GM23338 (cell line): ENCODE results near the gene B3GALNT2. TPM values are rescaled to one million over a fixed set of nuclear protein-coding genes. Genes with fewer than 3 reads are reported as not detected.

ENCODE experiments used
- ATAC-seq: fragments of 200-7000 bp; cut with Tn5 transposase; 3 replicates; pipeline ENCODE4 v1.9.1; 2020
- DNase-seq: peaks from one replicate; pipeline ENCODE4 v3.0.0-alpha.2; 2015; ENCODE audit warnings: low spot score
- H2AFZ ChIP-seq: fragments of 200-600 bp; sonication (generic); 2 replicates; pipeline ENCODE4 v1.8.0; 2016; ENCODE audit warnings: antibody characterized with exemption, mild to moderate bottlenecking, moderate library complexity
- H3F3A ChIP-seq: fragments of 200-600 bp; sonication (generic); replicated peaks from 2 replicates; pipeline ENCODE4 v1.8.0; 2017; ENCODE audit warnings: antibody characterized with exemption, mixed run types, low read depth
- H3K27ac ChIP-seq: fragments of 200-600 bp; sonication (generic); 2 replicates; pipeline ENCODE4 v1.6.1; 2016; ENCODE audit warnings: low read depth
- H3K27me3 ChIP-seq: fragments of 200-600 bp; sonication (generic); 2 replicates; pipeline ENCODE4 v1.8.0; 2016; ENCODE audit warnings: mild to moderate bottlenecking, mixed run types, moderate library complexity; ENCODE audit not compliant: insufficient read depth
- H3K36me3 ChIP-seq: fragments of 200-600 bp; sonication (generic); 2 replicates; pipeline ENCODE4 v1.8.0; 2016; ENCODE audit warnings: mild to moderate bottlenecking; ENCODE audit not compliant: insufficient read depth
- H3K4me1 ChIP-seq: fragments of 200-600 bp; sonication (generic); 2 replicates; pipeline ENCODE4 v1.8.0; 2016; ENCODE audit warnings: mild to moderate bottlenecking, moderate library complexity; ENCODE audit not compliant: insufficient read depth
- H3K4me2 ChIP-seq: fragments of 200-600 bp; sonication (generic); 2 replicates; pipeline ENCODE4 v1.7.1; 2017; ENCODE audit warnings: mixed run types
- H3K4me3 ChIP-seq: fragments of 200-600 bp; sonication (generic); 2 replicates; pipeline ENCODE4 v1.6.1; 2016; ENCODE audit warnings: mixed run types
- H3K79me2 ChIP-seq: fragments of 200-600 bp; sonication (generic); replicated peaks from 2 replicates; pipeline ENCODE4 v1.8.0; 2017; ENCODE audit warnings: mild to moderate bottlenecking; ENCODE audit not compliant: insufficient read depth
- H3K9me2 ChIP-seq: fragments of 200-600 bp; sonication (generic); 2 replicates; pipeline ENCODE4 v1.8.0; 2017; ENCODE audit not compliant: insufficient read depth
- H4K20me1 ChIP-seq: fragments of 200-600 bp; sonication (generic); replicated peaks from 2 replicates; pipeline ENCODE4 v1.8.0; 2017; ENCODE audit warnings: mild to moderate bottlenecking; ENCODE audit not compliant: insufficient read depth
- H3K27ac Mint-ChIP-seq: 2 replicates; pipeline ENCODE4 v1.8.0; 2020; ENCODE audit warnings: inconsistent platforms, mild to moderate bottlenecking, moderate library complexity, mixed read lengths
- H3K27me3 Mint-ChIP-seq: 3 replicates; pipeline ENCODE4 v1.8.0; 2022; ENCODE audit warnings: low read depth, mild to moderate bottlenecking, moderate library complexity, mixed read lengths, inconsistent platforms; ENCODE audit not compliant: insufficient read depth, poor library complexity
- H3K36me3 Mint-ChIP-seq: 3 replicates; pipeline ENCODE4 v1.8.0; 2021; ENCODE audit warnings: low read depth, mild to moderate bottlenecking, inconsistent platforms, moderate library complexity, mixed read lengths
- H3K4me1 Mint-ChIP-seq: 3 replicates; pipeline ENCODE4 v1.8.0; 2020; ENCODE audit warnings: mild to moderate bottlenecking, inconsistent platforms, mixed read lengths
- H3K4me3 Mint-ChIP-seq: 3 replicates; pipeline ENCODE4 v1.8.0; 2021; ENCODE audit warnings: moderate library complexity, mild to moderate bottlenecking, inconsistent platforms, mixed read lengths
- H3K9me3 Mint-ChIP-seq: 3 replicates; pipeline ENCODE4 v1.8.0; 2020; ENCODE audit warnings: moderate library complexity, mild to moderate bottlenecking, inconsistent platforms, mixed read lengths
- CREB1 ChIP-seq: fragments of 250-450 bp; sonication (Bioruptor Pico); IDR thresholded peaks from 2 replicates; pipeline ENCODE4 v1.5.0; 2020; ENCODE audit warnings: low read depth, mild to moderate bottlenecking, moderate library complexity
- EZH2 ChIP-seq: fragments of 200-600 bp; sonication (generic); IDR thresholded peaks from one replicate; pipeline ENCODE4 v1.8.0; 2017; ENCODE audit warnings: antibody characterized with exemption, mild to moderate bottlenecking, low read depth; ENCODE audit not compliant: unreplicated experiment
- EZH2phosphoT487 ChIP-seq: fragments of 200-600 bp; sonication (generic); IDR thresholded peaks from one replicate; pipeline ENCODE4 v1.8.1; 2018; ENCODE audit warnings: antibody characterized with exemption; ENCODE audit not compliant: unreplicated experiment
- JUNB ChIP-seq: IDR thresholded peaks from one replicate; pipeline ENCODE4 v1.6.1; 2016; ENCODE audit warnings: antibody characterized with exemption; ENCODE audit not compliant: unreplicated experiment
- NANOG ChIP-seq: IDR thresholded peaks from 2 replicates; pipeline ENCODE4 v1.6.1; 2016; ENCODE audit warnings: antibody characterized with exemption, borderline replicate concordance
- POLR2AphosphoS5 ChIP-seq: IDR thresholded peaks from 2 replicates; pipeline ENCODE4 v1.6.1; 2016; ENCODE audit warnings: antibody characterized with exemption, low read depth
- STAT1 ChIP-seq: IDR thresholded peaks from one replicate; pipeline ENCODE4 v1.6.1; 2016; ENCODE audit warnings: antibody characterized with exemption; ENCODE audit not compliant: unreplicated experiment
- ZNF114 ChIP-seq: fragments of 250-450 bp; sonication (Bioruptor Pico); IDR thresholded peaks from 2 replicates; pipeline ENCODE4 v1.5.0; 2020; ENCODE audit warnings: mild to moderate bottlenecking, moderate library complexity
- ZNF331 ChIP-seq: fragments of 250-450 bp; sonication (Bioruptor Pico); IDR thresholded peaks from 2 replicates; pipeline ENCODE4 v1.5.0; 2020; ENCODE audit warnings: low read depth, mild to moderate bottlenecking, moderate library complexity
- polyA plus RNA-seq: library from polyadenylated mRNA; unstranded; fragments of >200 nt; fragmentation: Nextera tagmentation; extraction: Ambion mirVana; gene quantifications from 2 replicates; pipeline ENCODE4 v1.2.1, GENCODE V29; 2016
- total RNA-seq: library from RNA; depleted of rRNA; stranded (reverse); fragments of >200 nt; shearing (Covaris generic); gene quantifications from 2 replicates; pipeline ENCODE4 v1.2.3, GENCODE V29; 2014
- TF ChIP-seq, protein P1 (sequence below): IDR thresholded peaks from 2 replicates; pipeline ENCODE4 v1.6.1; 2016; ENCODE audit warnings: antibody characterized with exemption
- TF ChIP-seq, protein P2 (sequence below): IDR thresholded peaks from one replicate; pipeline ENCODE4 v1.6.1; 2018; ENCODE audit warnings: antibody characterized with exemption; ENCODE audit not compliant: unreplicated experiment

Gene B3GALNT2
- total and polyA plus RNA-seq, 2 experiments from 2014 or later, result 14.4 to 48.8 TPM

DNA sequence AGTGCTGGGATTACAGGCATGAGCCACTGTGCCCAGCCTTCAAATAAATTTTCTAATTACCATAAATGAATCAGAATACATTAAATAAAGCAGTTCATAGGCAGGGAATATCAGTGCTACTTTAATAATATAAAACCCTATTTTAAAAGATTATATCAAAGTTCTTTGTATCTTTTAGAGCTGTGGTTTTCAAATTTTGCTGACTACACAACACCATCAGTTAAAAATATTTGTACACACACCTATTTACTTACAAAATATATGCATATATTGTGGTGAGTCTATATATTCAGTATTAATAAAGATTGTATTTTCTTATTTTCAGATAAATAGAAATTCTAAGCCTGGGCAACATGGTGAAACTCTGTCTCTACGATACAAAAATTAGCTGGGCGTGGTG lies 18.7 kb downstream of the B3GALNT2 start:
- Mint-ChIP-seq H3K27me3 (no peaks in the 10 kb centered on the region), H3K4me3 (no peak overlapping the region), H3K9me3 (no peaks in the 10 kb centered on the region), H3K4me1 (no peaks in the 10 kb centered on the region), H3K27ac (no peak overlapping the region), H3K36me3 (peaks cover 45% of the 10 kb centered on the region)
- Histone ChIP-seq H3K4me1 (no peaks in the 10 kb centered on the region), H3F3A (no peaks in the 10 kb centered on the region), H3K9me2 (no peaks in the 10 kb centered on the region), H3K27ac (no peak overlapping the region), H3K4me3 (no peak overlapping the region), H3K4me2 (no peak overlapping the region), H3K79me2 (no peaks in the 10 kb centered on the region), H3K27me3 (no peaks in the 10 kb centered on the region), H2AFZ (no peak overlapping the region), H4K20me1 (0 out of 2 replicates have a peak, but pooled peaks cover 8% of the 10 kb centered on the region), H3K36me3 (peaks cover 11% of the 10 kb centered on the region; the same call in 1 of the 2 replicates)
- TF ChIP-seq EZH2, result no peak
- TF ChIP-seq, protein P1, sequence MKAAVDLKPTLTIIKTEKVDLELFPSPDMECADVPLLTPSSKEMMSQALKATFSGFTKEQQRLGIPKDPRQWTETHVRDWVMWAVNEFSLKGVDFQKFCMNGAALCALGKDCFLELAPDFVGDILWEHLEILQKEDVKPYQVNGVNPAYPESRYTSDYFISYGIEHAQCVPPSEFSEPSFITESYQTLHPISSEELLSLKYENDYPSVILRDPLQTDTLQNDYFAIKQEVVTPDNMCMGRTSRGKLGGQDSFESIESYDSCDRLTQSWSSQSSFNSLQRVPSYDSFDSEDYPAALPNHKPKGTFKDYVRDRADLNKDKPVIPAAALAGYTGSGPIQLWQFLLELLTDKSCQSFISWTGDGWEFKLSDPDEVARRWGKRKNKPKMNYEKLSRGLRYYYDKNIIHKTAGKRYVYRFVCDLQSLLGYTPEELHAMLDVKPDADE, result no peak
- no peak for TF ChIP-seq STAT1
- TF ChIP-seq NANOG, result no peak
- no peak for TF ChIP-seq POLR2AphosphoS5
- DNase-seq (no peak), ATAC-seq (no peak)

DNA sequence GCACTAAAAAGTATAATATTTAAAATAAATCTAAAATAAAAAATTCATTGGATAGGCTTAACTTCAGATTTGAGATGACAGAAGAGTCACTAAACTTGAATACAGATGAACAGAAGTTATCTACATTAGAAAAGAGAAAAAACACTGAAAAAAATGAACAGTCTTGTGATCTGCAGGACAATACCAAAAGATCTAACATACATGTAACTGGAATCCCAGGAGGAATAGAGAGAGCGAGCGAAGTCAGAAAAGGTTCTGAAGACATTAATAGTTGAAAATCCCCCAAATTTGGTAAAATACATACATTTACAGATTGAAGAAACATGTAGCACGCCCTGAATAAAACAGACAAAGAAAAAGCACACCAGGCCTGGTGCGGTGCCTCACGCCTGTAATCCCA lies 21.2 kb downstream of the B3GALNT2 start:
- Histone ChIP-seq H3K4me2 (no peak overlapping the region), H3K36me3 (peaks cover 17% of the 10 kb centered on the region; the same call in 1 of the 2 replicates), H3K4me3 (no peak overlapping the region), H4K20me1 (0 out of 2 replicates have a peak, but pooled peaks cover 3% of the 10 kb centered on the region), H2AFZ (no peak overlapping the region), H3K4me1 (no peaks in the 10 kb centered on the region), H3K9me2 (no peaks in the 10 kb centered on the region), H3K27ac (no peak overlapping the region), H3K27me3 (no peaks in the 10 kb centered on the region), H3F3A (0 out of 2 replicates have a peak, but pooled peaks cover 5% of the 10 kb centered on the region), H3K79me2 (no peaks in the 10 kb centered on the region)
- Mint-ChIP-seq H3K4me1 (no peaks in the 10 kb centered on the region), H3K36me3 (peaks cover 61% of the 10 kb centered on the region), H3K4me3 (no peak overlapping the region), H3K9me3 (no peaks in the 10 kb centered on the region), H3K27ac (no peak overlapping the region), H3K27me3 (no peaks in the 10 kb centered on the region)
- ATAC-seq (no peak), DNase-seq (no peak)
- no peak for TF ChIP-seq ZNF114 (CRISPR knock-in tag)
- no peak for TF ChIP-seq JUNB
- TF ChIP-seq EZH2phosphoT487, result no peak
- TF ChIP-seq POLR2AphosphoS5, result no peak
- TF ChIP-seq, protein P2, sequence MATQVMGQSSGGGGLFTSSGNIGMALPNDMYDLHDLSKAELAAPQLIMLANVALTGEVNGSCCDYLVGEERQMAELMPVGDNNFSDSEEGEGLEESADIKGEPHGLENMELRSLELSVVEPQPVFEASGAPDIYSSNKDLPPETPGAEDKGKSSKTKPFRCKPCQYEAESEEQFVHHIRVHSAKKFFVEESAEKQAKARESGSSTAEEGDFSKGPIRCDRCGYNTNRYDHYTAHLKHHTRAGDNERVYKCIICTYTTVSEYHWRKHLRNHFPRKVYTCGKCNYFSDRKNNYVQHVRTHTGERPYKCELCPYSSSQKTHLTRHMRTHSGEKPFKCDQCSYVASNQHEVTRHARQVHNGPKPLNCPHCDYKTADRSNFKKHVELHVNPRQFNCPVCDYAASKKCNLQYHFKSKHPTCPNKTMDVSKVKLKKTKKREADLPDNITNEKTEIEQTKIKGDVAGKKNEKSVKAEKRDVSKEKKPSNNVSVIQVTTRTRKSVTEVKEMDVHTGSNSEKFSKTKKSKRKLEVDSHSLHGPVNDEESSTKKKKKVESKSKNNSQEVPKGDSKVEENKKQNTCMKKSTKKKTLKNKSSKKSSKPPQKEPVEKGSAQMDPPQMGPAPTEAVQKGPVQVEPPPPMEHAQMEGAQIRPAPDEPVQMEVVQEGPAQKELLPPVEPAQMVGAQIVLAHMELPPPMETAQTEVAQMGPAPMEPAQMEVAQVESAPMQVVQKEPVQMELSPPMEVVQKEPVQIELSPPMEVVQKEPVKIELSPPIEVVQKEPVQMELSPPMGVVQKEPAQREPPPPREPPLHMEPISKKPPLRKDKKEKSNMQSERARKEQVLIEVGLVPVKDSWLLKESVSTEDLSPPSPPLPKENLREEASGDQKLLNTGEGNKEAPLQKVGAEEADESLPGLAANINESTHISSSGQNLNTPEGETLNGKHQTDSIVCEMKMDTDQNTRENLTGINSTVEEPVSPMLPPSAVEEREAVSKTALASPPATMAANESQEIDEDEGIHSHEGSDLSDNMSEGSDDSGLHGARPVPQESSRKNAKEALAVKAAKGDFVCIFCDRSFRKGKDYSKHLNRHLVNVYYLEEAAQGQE, result no peak
- TF ChIP-seq CREB1, result no peak
- no peak for TF ChIP-seq NANOG
- TF ChIP-seq ZNF331, result no peak
- TF ChIP-seq, protein P1, result no peak
- TF ChIP-seq STAT1, result no peak
